CD4-positive, alpha-beta T cell treated with Interleukin-6 for 4 hours (primary cell): ENCODE data around the gene MERTK.
"Not testable (repeated sequence)": the region's sequence is repeated elsewhere in the genome, so short reads cannot be mapped to it uniquely, and the experiment has no call there.

Experiments
- DNase-seq: peaks from one replicate; pipeline ENCODE4 v3.0.0-alpha.2; 2020; ENCODE audit warnings: mixed read lengths

The MERTK gene

GRCh38 chr2:111946294-111947114 is 48.1 kb downstream of the MERTK start:
- no peak for DNase-seq

DNA sequence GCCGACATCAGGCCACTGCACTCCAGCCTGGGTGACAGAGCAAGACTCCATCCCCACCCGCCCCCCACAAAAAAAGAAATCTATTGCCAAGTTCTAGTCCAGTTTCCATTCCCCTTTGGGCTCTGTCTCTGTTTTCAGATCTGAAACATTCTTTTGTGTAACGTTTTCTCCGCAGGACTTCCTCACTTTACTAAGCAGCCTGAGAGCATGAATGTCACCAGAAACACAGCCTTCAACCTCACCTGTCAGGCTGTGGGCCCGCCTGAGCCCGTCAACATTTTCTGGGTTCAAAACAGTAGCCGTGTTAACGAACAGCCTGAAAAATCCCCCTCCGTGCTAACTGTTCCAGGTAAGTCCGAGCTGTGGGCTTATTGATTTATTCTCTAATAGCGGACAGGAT is 48.8 kb downstream of the MERTK start:
- DNase-seq, result no peak

DNA sequence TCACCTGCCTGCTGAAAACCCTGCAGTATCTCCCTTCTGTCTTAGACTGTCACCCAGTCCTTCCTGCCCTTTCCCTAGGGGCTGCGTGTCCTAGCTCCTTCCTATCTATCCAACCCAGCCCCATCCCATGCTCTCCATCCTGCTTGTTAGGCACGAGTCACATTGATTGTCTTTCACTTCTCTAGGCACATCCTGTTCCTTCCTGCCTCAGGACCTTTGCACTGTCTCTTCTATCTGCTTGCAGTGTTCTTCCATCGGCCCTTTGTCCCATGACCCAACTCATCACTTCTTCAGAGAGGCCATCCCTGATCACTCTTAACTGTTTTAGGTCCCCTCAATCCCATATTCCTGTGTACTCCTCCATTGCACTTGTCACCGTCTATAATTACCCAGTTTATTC is 50.4 kb downstream of the MERTK start:
- DNase-seq, result no peak

DNA sequence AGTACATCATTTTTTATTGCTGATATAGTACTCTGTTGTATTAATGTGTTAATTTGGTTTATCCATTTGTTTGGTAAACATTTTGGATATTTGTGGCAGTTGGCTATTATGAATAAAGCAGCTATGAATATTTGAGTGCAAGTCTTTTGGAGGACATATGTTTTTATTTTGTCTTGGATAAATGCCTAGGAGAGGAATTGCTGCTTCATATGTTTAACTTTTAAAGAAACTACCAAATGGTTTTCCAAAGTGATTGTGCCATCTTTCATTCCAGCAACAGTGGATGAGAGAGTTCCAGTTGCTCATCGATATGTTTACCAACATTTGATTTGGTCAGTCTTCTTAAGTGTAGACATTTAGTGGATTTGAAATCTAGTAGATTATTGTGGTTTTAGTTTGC is 51.8 kb downstream of the MERTK start:
- DNase-seq, result no peak

DNA sequence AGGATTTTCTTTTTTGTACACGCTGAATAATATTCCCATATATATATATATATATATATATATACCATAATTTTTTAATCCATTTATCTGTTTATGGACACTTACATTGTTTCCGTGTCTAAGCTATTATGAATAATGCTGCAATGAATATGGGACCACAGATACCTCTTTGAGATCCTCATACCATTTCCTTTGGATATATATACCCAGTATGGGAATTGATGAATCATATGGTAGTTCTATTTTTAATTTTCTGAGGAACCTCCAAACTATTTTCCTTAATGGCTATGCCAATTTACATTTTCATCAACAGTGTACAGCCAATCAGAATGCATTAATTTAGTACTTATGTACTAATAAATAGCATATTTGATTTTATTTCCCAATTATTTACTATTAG is 53.1 kb downstream of the MERTK start:
- no peak for DNase-seq

DNA sequence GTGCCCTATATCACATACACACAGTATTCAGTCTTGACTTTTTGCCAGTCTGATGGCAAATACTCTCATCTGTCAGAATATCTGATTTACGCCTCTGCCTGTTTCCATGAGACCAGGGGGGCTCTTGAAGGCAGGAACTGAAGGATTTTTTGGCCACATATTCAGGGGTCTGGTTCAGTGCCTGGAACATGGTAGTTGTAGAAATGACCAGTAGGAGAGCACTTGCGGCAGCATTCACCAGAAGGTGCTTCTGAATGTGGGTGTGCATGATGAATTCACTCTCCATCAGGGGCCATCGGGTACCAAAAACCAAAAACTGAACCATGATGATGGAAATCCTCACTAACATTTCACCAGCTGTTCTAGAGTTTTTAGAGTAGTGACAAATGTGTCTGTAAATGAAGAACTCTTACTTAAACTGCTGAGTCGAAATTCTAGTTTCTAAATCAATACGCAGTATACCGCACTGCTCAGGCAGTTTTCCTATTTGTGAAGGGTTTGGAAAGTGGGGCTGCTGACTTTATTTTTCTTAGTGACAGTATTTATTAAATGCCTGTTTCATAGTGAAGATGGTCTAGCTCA is 54.6 kb downstream of the MERTK start:
- DNase-seq, result no peak

DNA sequence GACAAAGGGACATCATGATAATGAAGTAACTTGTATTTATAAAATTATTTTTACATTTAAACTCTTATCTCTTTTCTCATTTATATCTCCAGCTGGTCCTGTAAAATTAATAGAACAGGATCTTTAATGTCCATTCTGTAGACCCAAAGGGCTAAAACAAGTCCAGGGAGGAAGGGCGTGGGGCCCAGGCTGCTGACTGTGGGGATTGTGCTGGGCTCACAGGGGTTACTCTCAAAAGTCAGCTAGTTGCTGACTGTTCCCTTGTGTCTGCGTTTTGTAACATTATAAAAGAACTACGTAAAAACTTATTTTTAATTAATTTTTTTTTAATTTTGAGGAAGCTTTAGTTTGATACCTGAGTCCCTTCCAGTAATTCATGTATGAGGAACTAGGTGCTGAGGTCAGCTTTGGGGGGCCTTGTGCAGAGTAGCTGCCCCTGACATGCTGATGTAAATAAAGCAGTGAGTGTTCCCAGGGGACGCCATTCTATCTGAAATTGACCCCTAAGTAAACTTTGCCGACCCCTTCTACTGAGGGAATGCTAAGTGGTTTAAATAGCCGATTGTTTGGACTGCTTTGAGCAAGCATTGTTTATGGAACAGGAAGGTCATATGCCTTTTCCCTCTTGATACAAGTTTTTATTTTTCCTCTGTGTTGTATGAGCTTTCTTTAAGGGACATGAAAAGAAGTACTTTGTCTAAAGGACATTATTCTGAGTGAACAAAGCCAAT is 56.4 kb downstream of the MERTK start:
- DNase-seq, result no peak

DNA sequence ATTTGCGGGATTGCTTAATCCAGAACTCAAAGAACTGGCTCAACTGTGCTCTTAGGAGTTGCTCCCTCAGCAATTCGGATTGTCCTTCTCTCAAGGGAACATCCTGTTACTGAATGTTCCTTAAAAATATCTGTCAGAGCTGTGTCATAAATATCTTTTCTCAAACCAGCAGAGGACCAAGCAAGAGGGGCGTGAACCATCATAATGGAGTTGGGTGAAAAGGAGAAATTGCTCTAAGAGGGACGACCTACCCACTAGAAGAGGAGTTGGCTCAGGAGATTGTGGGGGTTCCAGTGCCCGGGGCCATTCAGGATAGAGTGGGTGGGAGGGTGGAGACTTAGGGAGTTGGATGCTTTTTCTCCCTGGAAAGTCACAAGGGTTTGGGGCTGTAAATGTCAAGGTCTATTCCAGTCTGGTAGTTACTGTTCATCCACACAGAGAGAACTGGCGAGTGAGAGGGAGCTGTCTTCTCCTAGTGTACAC is 59.5 kb downstream of the MERTK start:
- no peak for DNase-seq

- DNase-seq, result no peak
Observed at GRCh38 chr2:111958901-111959300, 60.5 kb downstream of the MERTK start.

DNA sequence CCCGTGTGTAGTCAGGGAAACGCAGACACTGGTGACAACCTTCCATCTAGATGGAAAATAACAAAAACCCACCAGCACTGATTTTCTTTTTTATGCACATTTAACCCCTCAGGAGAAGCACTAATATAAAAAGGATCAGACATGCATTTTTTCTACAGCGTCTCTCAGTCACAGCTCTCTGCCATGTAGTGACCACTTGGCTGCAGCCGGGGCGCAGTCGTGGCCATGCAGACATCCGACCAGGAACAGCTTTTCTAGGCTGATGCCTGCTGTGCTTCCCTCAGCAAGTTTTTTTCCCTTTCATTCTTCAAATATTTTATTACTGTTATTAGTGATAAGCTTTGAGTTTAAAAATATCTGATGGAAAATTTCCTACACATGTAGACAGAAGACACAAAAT is 63.3 kb downstream of the MERTK start:
- DNase-seq, result no peak

DNA sequence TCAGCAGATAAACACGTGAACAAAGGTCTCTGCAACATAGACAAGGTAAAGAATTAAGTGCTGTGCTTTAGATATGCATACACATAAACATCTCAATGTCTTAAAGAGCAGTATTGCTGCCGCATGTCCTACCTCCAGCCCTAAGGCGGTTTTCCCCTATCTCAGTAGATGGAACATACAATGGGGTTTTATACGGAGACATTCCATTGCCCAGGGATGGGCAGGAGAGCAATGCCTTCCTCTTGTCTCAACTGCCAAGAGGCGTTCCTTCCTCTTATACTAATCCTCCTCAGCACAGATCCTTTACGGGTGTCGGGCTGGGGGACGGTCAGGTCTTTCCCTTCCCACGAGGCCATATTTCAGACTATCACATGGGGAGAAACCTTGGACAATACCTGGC is 64.7 kb downstream of the MERTK start:
- not testable (repeated sequence) for DNase-seq

DNA sequence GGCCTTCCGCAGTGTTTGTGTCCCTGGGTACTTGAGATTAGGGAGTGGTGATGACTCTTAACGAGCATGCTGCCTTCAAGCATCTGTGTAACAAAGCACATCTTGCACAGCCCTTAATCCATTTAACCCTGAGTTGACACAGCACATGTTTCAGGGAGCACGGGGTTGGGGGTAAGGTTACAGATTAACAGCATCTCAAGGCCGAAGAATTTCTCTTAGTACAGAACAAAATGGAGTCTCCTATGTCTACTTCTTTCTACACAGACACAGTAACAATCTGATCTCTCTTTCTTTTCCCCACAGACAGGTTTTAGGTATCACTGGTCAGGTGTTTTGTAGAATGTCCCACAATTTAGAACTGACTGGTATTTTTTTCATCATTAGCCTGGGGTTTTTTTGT is 65.1 kb downstream of the MERTK start:
- DNase-seq, result not testable (repeated sequence)

DNA sequence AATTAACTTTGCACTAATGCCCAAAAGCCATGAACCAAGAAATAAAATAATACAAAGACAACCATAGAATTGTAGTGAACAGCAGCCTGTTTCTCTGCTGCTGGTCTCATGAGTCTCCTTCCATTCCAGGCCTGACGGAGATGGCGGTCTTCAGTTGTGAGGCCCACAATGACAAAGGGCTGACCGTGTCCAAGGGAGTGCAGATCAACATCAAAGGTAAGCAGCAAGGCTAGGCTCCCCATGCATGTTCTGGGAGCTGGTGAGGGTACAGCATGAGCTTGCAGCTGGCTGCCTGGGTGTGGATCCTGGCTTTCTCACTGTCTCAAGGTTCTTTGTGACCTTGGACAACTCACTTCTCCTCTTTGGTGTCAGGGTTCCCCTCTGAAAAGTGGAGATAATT is 66.7 kb downstream of the MERTK start:
- DNase-seq, result no peak

- no peak for DNase-seq
Observed at GRCh38 chr2:111966241-111966640, 67.8 kb downstream of the MERTK start.

GRCh38 chr2:111967018-111967417 is 68.6 kb downstream of the MERTK start:
- DNase-seq, result no peak

DNA sequence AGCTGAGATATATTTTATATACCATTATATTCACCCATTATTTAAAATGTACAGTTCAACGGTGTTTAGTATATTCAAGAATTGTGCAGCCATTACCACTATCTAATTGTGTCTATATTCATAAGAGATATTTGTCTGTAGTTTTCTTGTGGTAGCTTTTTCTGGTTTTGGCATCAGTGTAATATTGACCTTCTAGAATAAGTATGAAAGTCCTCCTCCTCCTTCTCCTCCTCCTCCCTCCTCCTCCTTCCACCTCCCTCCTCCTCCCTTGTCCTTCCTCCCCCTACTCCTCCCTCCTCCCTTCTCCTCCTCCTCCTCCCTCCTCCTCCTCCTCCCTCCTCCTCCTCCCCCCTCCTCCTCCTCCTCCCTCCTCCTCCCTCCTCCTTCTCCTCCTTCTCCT is 72.0 kb downstream of the MERTK start:
- no peak for DNase-seq

DNA sequence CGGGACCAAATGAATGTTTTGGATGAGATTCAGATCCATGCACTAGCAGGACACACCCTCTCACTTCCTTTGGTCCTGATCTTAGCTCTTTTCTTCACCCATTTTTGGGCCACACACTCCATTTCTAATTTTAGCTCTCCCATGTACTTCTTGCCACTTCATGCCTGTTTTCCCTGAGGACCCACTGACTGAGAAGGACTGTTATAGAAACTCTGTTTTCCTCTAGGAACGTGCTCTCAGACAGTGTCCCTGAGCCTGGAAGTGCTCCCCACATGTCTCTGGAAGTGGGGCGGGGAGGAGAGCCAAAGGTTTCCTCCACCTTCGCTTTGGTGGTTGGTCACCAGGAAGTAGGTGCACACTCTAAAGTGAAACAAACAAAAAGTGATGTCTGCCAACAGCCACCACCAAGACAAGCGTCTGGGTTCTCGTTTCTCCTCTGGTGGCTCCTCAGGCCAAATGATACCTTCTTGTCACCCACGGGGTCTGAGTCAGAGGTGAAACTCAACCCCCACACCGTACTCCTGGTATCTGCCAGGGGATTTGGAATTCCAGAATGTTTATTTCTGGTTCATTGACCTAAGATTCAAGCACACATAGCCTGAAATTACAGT is 74.7 kb downstream of the MERTK start:
- no peak for DNase-seq

DNA sequence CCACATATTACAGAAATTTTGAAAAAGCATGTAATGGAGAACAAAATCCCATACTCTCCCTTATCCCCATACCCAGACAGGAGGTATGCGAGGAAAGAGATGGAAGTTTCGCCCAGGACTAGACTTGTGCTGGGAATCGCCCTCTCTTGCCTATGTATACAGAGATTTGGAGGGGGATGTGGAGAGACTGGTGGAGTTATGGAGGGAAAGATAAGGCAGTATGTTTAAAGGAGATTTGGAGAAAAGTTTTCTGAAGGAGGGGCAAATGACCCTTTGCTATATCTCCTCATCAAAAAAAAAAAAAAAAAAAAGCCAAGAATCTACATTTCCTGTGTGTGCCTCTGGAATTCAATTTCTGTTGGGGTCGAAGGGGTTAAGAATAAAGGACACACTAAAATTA is 75.3 kb downstream of the MERTK start:
- DNase-seq, result no peak

DNA sequence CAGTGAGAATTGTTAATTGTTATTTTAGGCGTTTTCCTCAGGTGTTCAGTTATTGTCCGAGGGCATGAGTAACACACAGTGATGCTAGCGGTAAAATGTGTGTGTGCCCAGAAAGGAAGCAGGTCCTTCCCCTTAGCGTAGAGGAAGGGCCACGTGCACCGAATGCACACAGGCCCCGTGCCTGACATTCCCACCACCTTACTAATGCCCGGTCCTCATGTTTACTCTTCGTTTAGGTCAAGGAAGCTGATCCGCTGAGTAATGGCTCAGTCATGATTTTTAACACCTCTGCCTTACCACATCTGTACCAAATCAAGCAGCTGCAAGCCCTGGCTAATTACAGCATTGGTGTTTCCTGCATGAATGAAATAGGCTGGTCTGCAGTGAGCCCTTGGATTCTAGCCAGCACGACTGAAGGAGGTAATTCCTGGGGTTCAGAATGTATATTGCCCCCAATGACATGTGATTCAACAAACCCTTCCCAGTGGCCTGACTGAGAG is 76.7 kb downstream of the MERTK start:
- DNase-seq, result no peak

- no peak for DNase-seq
Observed at GRCh38 chr2:111975819-111976218, 77.4 kb downstream of the MERTK start.

GRCh38 chr2:111977240-111977639 is 78.8 kb downstream of the MERTK start:
- no peak for DNase-seq

DNA sequence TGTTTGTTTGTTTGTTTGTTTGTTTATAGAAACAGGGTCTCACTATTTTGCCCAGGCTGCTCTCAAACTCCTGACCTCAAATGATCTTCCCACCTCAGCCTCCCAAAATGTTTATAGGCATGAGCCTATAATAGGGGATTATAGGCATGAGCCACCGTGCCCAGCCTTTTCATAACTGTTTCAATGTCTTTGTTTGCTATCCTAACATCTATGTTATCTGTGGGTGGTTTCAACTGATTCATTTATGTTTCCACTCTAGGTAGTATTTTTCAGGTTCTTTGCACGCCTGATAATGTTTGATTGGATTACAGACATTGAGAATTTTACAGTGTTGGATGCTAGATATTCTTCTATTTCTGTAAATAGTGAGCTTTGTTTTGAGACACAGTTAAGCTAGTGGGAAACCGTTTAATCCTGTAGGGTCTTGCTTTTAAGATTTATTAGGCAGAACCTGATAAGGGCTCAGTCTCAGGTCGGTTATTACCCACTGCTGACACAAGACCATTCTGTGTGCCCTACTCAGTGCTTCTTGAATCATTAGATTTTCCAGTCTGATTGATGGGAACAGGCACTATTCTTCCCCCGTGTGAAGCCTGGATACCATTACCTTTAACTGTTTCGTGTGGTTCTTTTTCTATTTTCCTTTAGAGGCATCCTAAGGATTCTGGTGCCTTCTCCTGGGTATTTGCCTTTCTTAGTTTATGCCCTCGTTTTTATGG is 80.2 kb downstream of the MERTK start:
- DNase-seq, result no peak

- DNase-seq, result no peak
Observed at GRCh38 chr2:111981666-111982065, 83.3 kb downstream of the MERTK start.
